ENCODE data around the gene TMEM63B.

DNA sequence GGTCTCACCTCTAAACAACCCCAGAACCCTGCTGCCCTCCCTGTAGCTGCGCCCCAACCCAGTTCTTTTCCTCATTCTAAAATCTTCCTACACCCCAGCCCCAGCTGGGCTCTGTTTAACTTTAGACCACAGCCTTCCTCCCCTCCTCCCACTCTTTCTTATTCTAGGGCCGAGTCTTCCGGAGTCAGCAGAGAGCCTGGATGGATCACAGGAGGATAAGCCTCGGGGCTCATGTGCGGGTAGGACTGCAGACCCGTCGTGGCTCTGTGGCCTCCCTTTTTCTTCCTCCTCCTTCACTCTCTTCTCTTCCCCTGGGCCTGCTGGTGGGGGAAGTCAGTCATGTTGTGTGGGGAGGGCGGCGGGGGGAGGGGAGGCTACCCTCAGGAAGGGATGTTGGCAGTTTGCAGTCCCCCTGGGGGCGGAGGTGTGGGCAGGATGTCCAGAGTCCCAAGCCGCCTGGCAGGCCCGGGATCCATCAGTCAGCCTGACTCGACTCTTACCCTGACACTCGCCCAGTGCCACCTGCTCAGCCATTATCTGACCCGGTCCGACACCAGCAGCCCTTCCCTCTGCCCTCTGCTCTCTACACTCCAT, 39.3 kb downstream of the TMEM63B start:
- TF ChIP-seq, protein P1, sequence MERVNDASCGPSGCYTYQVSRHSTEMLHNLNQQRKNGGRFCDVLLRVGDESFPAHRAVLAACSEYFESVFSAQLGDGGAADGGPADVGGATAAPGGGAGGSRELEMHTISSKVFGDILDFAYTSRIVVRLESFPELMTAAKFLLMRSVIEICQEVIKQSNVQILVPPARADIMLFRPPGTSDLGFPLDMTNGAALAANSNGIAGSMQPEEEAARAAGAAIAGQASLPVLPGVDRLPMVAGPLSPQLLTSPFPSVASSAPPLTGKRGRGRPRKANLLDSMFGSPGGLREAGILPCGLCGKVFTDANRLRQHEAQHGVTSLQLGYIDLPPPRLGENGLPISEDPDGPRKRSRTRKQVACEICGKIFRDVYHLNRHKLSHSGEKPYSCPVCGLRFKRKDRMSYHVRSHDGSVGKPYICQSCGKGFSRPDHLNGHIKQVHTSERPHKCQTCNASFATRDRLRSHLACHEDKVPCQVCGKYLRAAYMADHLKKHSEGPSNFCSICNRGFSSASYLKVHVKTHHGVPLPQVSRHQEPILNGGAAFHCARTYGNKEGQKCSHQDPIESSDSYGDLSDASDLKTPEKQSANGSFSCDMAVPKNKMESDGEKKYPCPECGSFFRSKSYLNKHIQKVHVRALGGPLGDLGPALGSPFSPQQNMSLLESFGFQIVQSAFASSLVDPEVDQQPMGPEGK (CRISPR knock-in tag; IDR thresholded peaks at IDR 0.05; ENCODE audit: borderline replicate concordance), result no peak
- TF ChIP-seq OSR1 (CRISPR knock-in tag; IDR thresholded peaks at IDR 0.05), result no peak
- TF ChIP-seq RARB (CRISPR knock-in tag; IDR thresholded peaks at IDR 0.05), result no peak
- no peak for TF ChIP-seq ZFP30 (CRISPR knock-in tag; IDR thresholded peaks at IDR 0.05)
- TF ChIP-seq, protein P2, sequence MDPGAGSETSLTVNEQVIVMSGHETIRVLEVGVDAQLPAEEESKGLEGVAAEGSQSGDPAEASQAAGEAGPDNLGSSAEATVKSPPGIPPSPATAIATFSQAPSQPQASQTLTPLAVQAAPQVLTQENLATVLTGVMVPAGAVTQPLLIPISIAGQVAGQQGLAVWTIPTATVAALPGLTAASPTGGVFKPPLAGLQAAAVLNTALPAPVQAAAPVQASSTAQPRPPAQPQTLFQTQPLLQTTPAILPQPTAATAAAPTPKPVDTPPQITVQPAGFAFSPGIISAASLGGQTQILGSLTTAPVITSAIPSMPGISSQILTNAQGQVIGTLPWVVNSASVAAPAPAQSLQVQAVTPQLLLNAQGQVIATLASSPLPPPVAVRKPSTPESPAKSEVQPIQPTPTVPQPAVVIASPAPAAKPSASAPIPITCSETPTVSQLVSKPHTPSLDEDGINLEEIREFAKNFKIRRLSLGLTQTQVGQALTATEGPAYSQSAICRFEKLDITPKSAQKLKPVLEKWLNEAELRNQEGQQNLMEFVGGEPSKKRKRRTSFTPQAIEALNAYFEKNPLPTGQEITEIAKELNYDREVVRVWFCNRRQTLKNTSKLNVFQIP (CRISPR knock-in tag; IDR thresholded peaks at IDR 0.05; ENCODE audit: borderline replicate concordance, low read depth), result no peak
- no peak for TF ChIP-seq PPARA (CRISPR knock-in tag; IDR thresholded peaks at IDR 0.05; ENCODE audit: borderline replicate concordance)
- no peak for TF ChIP-seq ZNF70 (CRISPR knock-in tag; IDR thresholded peaks at IDR 0.05)
- TF ChIP-seq, protein P3, sequence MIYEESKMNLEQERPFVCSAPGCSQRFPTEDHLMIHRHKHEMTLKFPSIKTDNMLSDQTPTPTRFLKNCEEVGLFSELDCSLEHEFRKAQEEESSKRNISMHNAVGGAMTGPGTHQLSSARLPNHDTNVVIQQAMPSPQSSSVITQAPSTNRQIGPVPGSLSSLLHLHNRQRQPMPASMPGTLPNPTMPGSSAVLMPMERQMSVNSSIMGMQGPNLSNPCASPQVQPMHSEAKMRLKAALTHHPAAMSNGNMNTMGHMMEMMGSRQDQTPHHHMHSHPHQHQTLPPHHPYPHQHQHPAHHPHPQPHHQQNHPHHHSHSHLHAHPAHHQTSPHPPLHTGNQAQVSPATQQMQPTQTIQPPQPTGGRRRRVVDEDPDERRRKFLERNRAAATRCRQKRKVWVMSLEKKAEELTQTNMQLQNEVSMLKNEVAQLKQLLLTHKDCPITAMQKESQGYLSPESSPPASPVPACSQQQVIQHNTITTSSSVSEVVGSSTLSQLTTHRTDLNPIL (CRISPR knock-in tag; IDR thresholded peaks at IDR 0.05; ENCODE audit: low read depth), result no peak
- TF ChIP-seq BACH2 (CRISPR knock-in tag; IDR thresholded peaks at IDR 0.05; ENCODE audit: borderline replicate concordance), result no peak
- TF ChIP-seq ZNF565 (CRISPR knock-in tag; conservative IDR thresholded peaks at IDR 0.05; ENCODE audit: low read depth), result no peak
- TF ChIP-seq ESRRG (CRISPR knock-in tag; IDR thresholded peaks at IDR 0.05), result no peak

Measured in SK-N-SH treated with all-trans-retinoic acid at 6 μM for 48 hours (cell line).